GM19372 (cell line): ENCODE data around the gene SUPT3H.
A peak's percentile ranks its signal among the peaks of the same experiment; 100 is the strongest.
"Not testable (repeated sequence)": the region's sequence is repeated elsewhere in the genome, so short reads cannot be mapped to it uniquely, and the experiment has no call there.

Experiments used
- ATAC-seq: cut with Tn5 transposase; IDR thresholded peaks from one replicate; pipeline ENCODE4 v1.9.1; 2021; ENCODE audit warnings: mild to moderate bottlenecking, low read depth, moderate library complexity; ENCODE audit not compliant: unreplicated experiment

Gene SUPT3H

DNA sequence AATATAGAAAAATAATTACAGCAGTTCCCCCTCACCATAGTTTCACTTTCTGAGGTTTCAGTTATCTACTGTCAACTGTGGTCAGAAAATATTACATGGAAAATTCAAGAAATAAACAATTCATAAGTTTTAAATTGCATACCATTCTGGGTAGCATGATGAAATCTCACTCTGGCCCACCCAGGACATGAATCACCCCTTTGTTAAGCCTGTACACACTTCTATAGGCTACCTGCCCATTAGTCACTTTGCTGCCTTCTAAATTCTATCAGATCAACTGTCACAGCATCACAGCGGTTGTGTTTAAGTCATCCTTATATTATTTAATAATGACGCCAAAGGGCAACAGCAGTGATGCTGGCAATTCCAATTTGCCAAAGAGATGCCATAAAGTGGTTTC, 189.9 kb downstream of the SUPT3H start:
- ATAC-seq: no peak

DNA sequence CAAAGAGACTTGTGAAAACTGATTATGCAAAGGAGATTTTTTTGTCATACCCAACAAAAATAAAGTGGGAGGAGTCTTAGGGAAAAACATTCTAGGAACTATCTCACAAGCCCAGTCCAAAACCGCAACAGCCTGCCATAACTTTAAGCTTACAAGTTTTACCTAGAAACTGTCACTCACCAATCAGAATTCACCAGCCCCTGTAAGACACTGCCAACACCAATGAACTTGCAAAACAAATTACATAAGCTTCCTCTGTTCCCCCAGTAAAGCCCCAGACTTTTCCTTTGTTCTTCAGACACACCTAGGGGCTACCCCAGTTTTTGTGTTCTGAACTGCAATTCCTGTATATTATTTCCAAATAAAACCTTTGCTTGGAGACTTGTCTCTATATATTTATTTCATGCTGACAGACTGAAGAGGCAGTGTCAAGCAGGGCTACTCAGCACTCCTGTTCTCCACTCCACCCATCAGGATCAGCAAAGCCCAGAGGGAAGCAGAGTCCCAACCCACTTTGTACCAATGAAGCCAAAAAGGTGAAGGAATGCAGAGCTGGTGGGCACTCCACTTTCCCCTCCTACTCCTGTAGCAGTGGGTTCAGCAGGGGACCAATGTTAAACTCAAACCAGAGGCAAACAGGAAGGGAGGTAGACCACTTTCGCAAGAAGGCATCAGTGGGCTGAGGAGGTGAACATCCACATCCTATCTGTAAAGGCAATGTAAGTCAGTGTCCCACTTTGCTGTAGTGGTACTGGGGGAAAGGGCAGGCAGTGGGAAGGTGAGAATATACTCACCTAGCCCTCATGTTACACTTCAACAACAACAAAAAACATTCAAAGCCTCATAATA, 192.1 kb downstream of the SUPT3H start:
- ATAC-seq: no peak

DNA sequence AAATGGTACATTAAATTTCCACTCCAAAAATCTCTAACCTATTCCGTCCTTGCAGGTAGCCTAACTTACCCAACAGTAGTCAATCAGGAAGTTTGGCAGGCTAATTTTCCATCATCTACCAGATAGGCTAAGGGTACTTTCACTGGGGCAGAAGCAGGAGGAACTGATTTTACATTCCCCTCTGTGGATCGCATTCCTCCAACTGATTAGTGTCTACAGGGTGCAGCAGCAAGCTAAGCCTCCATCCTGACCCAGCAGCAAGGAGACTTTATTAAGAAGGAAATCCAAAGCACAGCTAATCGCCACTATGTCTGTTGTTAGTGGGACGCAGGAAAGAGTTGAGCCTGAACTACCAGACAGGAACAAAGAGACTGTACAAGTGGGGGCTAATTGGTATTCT, 192.8 kb downstream of the SUPT3H start:
- ATAC-seq: no peak

DNA sequence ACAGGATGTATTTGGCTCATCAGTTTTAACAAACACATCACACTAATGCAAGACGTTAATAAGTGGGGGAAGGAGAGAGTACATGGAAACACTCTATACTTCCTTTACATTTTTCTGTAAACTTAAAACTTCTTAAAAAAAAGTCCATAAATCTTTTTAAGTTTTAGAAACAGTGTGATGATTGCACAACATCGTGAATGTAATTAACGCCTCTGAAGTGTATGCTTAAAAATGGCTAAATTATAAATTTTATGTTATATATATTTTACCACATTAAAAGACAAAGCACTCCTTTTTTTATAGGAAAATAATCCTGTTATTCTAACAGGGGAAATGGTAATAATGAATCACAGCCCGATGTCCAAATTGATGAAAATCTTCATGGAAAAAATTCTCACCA, 193.7 kb downstream of the SUPT3H start:
- ATAC-seq: no peak

DNA sequence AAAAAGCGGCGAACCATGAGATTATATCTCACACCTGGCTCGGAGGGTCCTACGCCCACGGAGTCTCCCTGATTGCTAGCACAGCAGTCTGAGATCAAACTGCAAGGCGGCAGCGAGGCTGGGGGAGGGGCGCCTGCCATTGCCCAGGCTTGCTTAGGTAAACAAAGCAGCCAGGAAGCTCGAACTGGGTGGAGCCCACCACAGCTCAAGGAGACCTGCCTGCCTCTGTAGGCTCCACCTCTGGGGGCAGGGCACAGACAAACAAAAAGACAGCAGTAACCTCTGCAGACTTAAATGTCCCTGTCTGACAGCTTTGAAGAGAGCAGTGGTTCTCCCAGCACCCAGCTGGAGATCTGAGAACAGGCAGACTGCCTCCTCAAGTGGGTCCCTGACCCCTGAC, 201.4 kb downstream of the SUPT3H start:
- ATAC-seq: not testable (repeated sequence)

DNA sequence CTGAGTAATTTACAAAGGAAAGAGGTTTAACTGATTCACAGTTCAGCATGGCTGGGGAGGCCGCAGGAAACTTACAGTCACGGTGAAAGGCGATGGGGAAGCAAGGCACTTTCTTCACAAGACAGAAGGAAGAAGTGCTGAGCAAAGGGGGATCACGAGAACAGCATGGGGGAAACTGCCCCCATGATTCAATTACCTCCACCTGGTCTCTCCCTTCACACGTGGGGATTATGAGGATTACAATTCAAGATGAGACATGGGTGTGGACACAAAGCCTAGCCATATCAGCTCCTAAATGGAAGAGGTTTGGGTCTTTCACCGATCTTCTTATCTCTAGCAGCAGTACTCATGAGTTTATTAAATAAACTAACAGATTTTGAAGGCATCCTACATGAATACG, 202.5 kb downstream of the SUPT3H start:
- ATAC-seq: no peak

DNA sequence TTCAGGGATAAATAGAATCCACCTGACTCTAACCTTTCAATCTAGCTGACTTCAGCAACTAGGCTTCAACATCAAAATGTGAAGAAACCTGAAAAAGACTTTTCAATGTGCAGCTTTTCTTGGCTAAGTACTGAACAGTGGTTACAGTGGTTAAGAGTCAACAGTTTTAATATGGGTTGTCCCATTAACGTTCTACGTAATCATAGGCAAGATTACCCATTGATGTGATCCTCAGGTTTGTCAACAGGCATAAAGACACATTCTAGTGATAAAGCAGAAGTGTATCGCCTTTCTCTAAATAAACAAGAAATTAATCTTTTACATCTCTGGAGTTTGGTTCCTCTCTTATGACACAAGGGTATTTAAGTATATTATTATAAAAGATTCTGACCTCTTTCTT, 203.7 kb downstream of the SUPT3H start:
- no peak for ATAC-seq

DNA sequence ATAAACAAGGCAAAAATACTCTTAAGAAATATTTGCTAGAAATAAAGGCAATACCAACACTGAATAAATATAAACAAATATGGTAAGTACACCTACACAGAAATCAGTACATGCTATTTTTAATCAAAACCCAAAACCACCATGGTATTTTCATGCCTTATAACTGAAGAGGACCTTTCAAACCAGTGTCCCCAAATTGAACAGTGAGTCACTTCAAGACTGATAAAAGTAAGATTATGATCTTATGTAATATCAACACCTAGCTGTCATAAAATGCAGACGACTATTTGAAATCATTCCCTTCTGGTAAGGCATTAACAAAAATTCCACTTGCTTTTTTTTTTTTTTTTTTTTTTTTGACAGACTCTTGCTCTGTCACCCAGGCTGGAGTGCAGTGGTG, 206.4 kb downstream of the SUPT3H start:
- no peak for ATAC-seq

DNA sequence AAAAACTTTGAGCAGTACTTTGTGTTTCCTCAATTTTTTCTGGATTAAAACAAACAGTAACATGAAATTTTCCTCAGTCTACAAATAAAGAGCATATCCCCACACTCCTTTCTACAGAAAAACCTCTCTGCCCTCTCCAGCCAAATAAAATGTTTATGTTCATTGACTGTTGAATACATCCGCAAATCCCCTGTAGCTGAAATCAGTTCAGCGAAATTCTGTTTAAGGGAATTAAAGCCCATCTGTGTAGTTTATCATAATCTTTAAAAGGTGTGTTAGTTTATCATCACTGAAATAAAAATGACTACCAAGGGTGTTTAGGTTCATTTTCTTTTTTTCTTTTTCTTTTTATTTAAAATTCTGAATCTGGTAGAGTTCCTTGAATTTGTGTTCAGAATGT, 207.4 kb downstream of the SUPT3H start:
- no peak for ATAC-seq

DNA sequence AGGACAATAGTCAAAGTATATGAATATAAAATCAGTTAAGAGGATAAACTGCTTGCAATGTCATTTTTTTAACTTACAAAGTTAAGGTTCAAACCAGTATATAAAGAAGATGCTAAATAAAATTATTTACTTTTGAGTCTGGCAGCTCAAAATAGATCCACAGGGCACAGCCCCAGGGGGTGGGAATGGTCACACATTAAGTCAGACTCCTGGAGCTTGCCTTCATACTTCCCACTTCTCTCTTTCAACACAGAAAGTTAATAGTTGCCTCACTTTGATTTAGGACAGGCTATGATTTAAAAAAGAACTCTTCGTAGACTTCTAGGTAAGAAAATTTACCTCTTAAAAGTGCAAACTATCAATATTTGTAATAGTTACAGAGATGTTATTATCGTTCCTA, 207.9 kb downstream of the SUPT3H start:
- ATAC-seq: no peak

DNA sequence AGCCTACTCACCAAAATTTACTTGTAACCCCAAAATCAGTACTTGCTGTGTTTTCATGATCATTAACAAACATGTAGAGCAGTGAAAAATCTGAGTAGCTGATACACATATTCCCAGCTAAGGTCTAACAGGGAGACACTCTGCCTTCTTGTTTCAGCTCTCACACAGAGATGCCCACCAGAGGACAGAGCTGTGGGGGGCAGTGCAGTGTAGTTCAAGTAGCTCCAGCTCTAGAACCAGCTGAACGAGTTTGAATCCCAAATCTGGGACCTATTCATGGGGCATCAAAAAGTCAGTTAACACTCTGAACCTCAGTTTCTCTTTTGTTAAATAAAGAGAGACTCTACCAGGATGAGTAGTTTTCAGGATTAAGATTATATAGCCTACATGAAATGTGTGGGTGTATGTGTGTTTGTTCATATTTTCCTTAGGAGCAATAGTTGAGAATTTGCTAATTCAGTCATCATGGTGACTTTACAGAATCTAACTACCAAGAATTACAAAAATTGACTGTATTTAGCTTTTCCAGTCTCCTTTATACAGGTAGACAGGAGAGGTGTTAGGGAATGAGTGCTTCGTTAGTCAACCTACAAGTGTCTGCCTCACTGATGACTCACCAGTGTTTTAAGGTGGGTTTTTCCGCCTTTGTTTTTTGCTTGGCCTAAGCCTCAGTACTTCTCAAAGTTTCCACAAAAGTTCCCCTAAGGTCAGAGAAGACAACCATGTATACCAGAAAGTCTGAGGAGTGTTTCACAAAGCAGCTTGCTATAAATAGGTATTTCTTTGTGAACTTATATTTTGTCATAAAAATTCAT, 213.6 kb downstream of the SUPT3H start:
- ATAC-seq: peak; percentile 80

DNA sequence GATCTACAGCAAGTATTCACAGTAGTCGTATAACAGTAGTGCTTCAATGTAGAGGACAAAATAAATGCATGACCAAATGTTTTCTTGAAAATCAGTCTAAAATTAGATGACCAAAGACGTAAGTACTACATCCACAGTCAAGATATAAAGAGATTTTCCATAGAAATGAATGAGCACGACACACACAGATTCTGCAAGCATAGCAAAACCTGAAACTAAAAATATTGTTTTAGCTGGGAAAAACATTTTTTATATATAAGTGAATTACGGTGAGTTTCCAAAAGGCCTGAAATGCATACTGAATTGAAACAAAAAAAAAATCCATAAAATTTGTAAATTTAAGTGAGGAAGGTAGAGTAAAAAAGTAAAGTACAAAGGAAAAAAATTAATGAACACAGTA, 217.4 kb downstream of the SUPT3H start:
- no peak for ATAC-seq

DNA sequence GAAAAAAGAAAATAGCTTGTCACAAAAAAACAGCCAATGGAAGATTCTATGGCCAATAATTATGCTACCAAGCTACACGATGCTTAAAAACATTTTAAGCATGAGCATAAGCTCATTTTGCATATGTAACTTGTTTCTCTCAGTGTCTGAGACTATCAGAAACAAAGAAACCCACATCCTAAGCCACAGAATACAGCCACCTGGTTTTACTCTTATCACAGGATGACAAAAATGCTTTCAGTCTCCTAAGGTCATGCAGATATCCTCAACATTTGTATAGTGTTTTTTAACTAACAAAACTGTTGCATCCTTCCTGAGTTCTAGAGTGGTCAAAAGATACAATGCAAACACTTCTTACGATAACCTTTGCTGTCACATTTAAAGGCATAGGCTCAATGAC, 221.7 kb downstream of the SUPT3H start:
- ATAC-seq: peak; percentile 98

DNA sequence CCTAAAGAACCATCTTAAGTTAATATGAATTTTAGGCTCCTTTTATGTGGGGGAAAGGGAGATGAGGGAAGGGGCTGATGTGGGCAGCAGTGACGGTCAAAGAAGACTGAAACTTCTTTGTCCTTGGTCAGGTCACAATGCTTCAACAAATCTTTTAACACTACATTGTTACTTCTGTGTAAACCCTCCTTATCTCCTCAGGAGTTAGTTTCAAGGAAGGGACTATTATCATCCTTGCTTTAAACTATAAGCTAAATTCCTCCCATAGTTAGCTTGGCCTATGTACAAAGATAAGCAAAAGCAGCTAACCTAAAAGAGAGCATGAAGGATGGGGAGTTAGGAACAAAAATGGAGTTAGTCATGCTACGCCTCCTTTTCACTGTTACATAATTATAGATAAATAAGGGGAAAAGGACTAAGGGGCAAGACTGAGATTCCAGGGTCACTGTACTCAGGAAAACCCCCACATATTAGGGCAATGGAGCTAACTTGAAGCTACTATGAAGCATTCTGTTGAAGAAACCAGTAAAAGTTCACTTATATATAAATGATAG, 222.3 kb downstream of the SUPT3H start:
- no peak for ATAC-seq

DNA sequence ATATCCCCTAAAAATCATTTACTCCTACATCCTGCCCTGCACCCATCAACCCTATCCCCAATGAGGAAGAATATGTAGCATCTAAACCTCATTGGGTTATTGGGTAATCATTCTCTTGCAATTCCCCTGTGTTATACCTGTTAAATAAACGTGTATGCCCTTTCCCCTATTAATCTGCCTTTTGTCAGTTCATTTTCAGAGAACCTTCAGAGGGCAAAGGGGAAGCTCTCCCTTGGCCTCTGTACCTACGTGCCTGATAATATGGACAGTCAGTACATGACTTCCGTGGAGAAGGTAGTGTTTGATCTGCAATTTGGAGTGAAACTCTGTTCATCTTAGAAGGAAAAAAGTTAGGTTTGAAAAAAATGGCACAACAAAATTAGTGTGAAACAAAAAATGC, 223.1 kb downstream of the SUPT3H start:
- no peak for ATAC-seq

DNA sequence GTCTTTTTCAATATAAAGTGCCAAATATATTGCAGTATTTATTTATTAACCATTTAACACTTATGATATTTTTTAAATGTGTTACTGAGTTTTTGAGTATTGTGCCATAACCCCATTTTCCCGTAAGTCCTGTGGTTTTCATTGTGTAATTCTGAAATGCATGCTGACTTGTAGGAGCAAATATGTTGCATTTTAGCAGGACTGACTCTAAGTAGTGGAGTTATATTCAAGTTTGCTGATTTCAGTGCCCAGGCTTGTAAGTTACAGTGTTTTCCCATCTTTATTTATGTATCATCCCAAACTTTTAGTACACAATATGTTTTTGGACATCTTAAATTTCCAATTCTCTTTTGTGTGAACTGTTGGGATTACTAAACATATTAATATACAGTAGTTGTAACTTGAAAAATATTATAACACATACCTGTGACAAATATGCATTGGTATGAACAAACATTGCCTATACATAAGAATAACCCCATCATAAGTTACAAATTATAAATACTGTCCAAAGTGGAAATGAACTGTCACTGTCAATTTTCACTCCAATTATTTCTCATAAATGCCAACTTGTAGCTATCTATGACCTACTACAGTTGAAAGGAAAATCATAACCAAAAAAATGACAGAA, 228.9 kb downstream of the SUPT3H start:
- ATAC-seq: no peak

DNA sequence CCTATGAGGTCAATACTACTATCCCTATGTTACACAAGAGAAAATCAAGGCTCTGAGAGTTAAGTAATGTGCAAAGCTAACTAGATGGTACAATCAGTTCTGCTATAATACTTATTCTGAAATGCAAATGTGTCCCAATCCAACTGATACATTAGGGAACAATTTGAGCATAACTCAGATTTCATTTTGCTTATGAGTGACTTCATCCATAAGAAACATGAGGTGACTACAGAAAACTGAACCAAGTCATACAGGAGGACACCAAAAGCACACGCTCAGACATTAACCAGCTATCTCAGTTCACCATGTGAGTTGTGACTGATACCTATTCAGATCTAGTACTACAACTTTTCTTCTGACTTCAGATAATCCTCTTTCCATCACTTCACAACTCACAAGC, 229.5 kb downstream of the SUPT3H start:
- ATAC-seq: no peak

DNA sequence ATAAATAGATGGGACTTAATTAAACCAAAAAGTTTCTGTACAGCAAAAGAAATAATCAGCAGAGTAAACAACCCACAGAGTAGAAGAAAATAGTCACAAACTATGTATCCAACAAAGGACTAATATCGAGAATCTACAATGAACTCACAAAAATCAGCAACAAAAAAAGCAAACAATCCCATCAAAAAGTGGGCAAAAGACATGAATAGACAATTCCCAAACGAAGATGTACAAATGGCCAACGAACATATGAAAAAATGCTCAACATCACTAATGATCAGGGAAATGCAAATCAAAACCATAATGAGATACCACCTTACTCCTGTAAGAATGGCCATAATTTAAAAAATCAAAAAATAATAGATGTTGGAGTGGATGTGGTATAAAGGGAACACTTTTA, 232.1 kb downstream of the SUPT3H start:
- ATAC-seq: not testable (repeated sequence)

DNA sequence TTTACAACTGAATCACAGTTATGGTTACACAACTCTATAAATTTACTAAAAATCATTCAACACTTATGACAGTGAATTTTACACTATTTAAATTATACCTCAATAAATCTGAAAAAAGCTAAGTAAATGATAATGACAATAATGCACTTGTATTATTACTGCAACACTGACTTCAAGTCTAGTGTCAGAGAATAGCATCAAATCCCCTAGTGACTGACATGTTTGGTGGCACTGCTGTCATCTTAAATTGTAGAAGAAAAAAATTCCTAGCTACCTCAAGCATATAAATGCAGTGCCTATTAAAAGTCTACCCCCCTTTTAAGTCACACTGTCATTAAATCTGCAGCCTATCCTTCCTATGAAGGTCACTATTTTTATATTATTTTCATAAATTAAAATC, 239.0 kb downstream of the SUPT3H start:
- no peak for ATAC-seq

DNA sequence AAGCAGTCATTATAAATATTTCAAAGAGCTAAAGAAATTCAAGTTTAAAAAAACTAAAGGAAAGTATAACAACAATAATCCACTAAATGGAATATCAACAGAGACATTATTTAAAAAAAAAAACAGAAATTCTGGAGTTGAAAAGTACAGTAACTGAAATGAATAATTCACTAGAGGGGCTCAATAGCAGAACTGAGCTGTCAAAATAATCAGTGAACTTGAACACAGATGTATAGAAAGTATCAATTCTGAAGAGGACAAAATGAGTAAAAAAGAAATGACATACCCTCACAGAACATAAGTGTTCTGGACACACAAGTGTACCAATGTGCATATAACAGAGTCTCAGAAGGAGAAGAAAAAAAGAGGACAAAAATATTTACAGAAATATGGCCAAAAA, 241.2 kb downstream of the SUPT3H start:
- ATAC-seq: no peak

DNA sequence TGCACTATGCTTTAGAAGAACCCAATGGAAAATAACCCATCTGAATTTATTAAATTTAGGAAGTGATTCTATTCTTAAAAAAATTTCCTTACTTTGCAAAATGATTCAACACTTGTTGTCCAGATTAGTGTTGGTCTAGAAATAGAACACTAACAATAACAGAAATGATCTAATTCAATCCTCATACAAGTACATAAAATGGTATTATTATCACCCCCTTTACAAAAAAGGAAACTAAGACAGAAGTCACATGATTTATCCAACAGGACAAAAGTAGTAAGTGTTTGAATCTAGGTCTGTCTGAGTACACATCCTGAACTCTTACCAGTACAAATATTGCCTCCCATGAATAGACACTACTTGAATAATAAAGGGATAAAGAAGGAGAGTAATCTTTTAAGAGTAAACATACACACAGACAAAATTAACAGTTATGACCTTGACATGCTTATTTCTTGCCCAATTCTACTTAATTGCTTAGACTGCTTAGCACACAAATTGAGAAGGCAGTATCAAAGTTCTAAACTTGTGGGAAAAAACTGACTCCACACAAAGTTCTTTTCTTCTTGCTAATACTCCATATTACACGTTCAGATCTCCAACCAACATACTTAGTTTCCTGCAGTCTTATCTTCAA, 245.0 kb downstream of the SUPT3H start:
- ATAC-seq: no peak
